Astrocyte (in vitro differentiated cells and primary cell): ENCODE results near the gene PRSS21. TPM values are rescaled to one million over a fixed set of nuclear protein-coding genes. Genes with fewer than 3 reads are reported as not detected.

ENCODE experiments used
- DNase-seq: peaks from one replicate; pipeline ENCODE4 v3.0.0-alpha.2; 2010; ENCODE audit warnings: low read depth
- FAIRE-seq: peaks from 2 replicates; lab custom pipeline; 2011; peaks lifted over from hg19 to GRCh38; lab: Jason Lieb, UNC
- H2AFZ ChIP-seq: 2 replicates; pipeline ENCODE4 v1.6.0; 2012; ENCODE audit warnings: low read depth, low read length, inconsistent platforms
- H3K27ac ChIP-seq: 2 replicates; pipeline ENCODE4 v1.5.1; 2011; ENCODE audit warnings: low read depth, low read length, inconsistent platforms
- H3K27me3 ChIP-seq: 2 replicates; pipeline ENCODE4 v1.6.0; 2011; ENCODE audit warnings: low read length, inconsistent platforms; ENCODE audit not compliant: insufficient read depth
- H3K36me3 ChIP-seq: 2 replicates; pipeline ENCODE4 v1.5.1; 2011; ENCODE audit warnings: low read length, inconsistent platforms; ENCODE audit not compliant: insufficient read depth
- H3K4me1 ChIP-seq: 2 replicates; pipeline ENCODE4 v1.5.1; 2011; ENCODE audit warnings: low read length, inconsistent platforms; ENCODE audit not compliant: insufficient read depth
- H3K4me2 ChIP-seq: 2 replicates; pipeline ENCODE4 v1.6.0; 2012; ENCODE audit warnings: low read length, inconsistent platforms
- H3K4me3 ChIP-seq: 2 replicates; pipeline ENCODE4 v1.5.1; 2011; ENCODE audit warnings: low read depth, mild to moderate bottlenecking, low read length, inconsistent platforms; ENCODE audit not compliant: insufficient read depth
- H3K79me2 ChIP-seq: 2 replicates; pipeline ENCODE4 v1.6.0; 2012; ENCODE audit warnings: mild to moderate bottlenecking, low read length, inconsistent platforms; ENCODE audit not compliant: insufficient read depth
- H3K9ac ChIP-seq: 2 replicates; pipeline ENCODE4 v1.6.0; 2012; ENCODE audit warnings: mild to moderate bottlenecking, low read length, inconsistent platforms
- H3K9me3 ChIP-seq: 2 replicates; pipeline ENCODE4 v1.5.1; 2012; ENCODE audit warnings: low read depth, mild to moderate bottlenecking, low read length, inconsistent platforms; ENCODE audit not compliant: insufficient read depth
- H4K20me1 ChIP-seq: 2 replicates; pipeline ENCODE4 v1.6.0; 2012; ENCODE audit warnings: low read length, inconsistent platforms; ENCODE audit not compliant: insufficient read depth
- H3K27ac Mint-ChIP-seq: one replicate; pipeline ENCODE4 v1.8.0; 2021; ENCODE audit warnings: mild to moderate bottlenecking, mixed read lengths; ENCODE audit not compliant: unreplicated experiment
- H3K27me3 Mint-ChIP-seq: one replicate; pipeline ENCODE4 v1.8.0; 2021; ENCODE audit warnings: low read depth, mixed read lengths; ENCODE audit not compliant: unreplicated experiment
- H3K36me3 Mint-ChIP-seq: one replicate; pipeline ENCODE4 v1.8.0; 2021; ENCODE audit warnings: low read depth, mixed read lengths; ENCODE audit not compliant: unreplicated experiment
- H3K4me1 Mint-ChIP-seq: one replicate; pipeline ENCODE4 v1.8.0; 2021; ENCODE audit warnings: low read depth, mixed read lengths; ENCODE audit not compliant: unreplicated experiment
- H3K4me3 Mint-ChIP-seq: one replicate; pipeline ENCODE4 v1.8.0; 2021; ENCODE audit warnings: mild to moderate bottlenecking, moderate library complexity, mixed read lengths; ENCODE audit not compliant: unreplicated experiment
- H3K9me3 Mint-ChIP-seq: one replicate; pipeline ENCODE4 v1.8.0; 2021; ENCODE audit warnings: mild to moderate bottlenecking, mixed read lengths; ENCODE audit not compliant: unreplicated experiment
- EZH2 ChIP-seq: IDR thresholded peaks from 2 replicates; pipeline ENCODE4 v1.6.1; 2012; ENCODE audit warnings: mild to moderate bottlenecking, low read length, inconsistent platforms; ENCODE audit not compliant: insufficient read depth
- total RNA-seq: library from RNA; stranded (reverse); gene quantifications from 2 replicates; pipeline ENCODE4 v1.2.1, GENCODE V29; 2021
- TF ChIP-seq, protein P1 (sequence below): IDR thresholded peaks from 2 replicates; pipeline ENCODE4 v1.5.1; 2011; ENCODE audit warnings: low read depth, mild to moderate bottlenecking, inconsistent platforms, low read length, moderate library complexity; ENCODE audit not compliant: insufficient read depth

The PRSS21 gene
- total RNA-seq, 1 donor from 2014 or later, result not detected

GRCh38 chr16:2827831-2828520 lies 10.9 kb downstream of the PRSS21 start:
- FAIRE-seq, result no peak
- Histone ChIP-seq H3K79me2 (no peaks in the 10 kb centered on the region), H3K9me3 (no peaks in the 10 kb centered on the region), H4K20me1 (no peaks in the 10 kb centered on the region), H3K36me3 (no peaks in the 10 kb centered on the region), H3K9ac (no peak overlapping the region), H3K4me3 (no peak overlapping the region), H3K4me2 (no peak overlapping the region), H3K27me3 (peaks cover 3% of the 10 kb centered on the region), H2AFZ (no peak overlapping the region), H3K27ac (no peak overlapping the region), H3K4me1 (peaks cover 4% of the 10 kb centered on the region)
- DNase-seq, result no peak
- peaks cover 2% of the 10 kb centered on the region for H3K9me3 Mint-ChIP-seq
- H3K4me1 Mint-ChIP-seq, result peaks cover 7% of the 10 kb centered on the region
- H3K4me3 Mint-ChIP-seq, result no peak overlapping the region
- H3K36me3 Mint-ChIP-seq, result peaks cover 1% of the 10 kb centered on the region
- no peak overlapping the region for H3K27ac Mint-ChIP-seq
- TF ChIP-seq EZH2, result no peak
- TF ChIP-seq, protein P1, sequence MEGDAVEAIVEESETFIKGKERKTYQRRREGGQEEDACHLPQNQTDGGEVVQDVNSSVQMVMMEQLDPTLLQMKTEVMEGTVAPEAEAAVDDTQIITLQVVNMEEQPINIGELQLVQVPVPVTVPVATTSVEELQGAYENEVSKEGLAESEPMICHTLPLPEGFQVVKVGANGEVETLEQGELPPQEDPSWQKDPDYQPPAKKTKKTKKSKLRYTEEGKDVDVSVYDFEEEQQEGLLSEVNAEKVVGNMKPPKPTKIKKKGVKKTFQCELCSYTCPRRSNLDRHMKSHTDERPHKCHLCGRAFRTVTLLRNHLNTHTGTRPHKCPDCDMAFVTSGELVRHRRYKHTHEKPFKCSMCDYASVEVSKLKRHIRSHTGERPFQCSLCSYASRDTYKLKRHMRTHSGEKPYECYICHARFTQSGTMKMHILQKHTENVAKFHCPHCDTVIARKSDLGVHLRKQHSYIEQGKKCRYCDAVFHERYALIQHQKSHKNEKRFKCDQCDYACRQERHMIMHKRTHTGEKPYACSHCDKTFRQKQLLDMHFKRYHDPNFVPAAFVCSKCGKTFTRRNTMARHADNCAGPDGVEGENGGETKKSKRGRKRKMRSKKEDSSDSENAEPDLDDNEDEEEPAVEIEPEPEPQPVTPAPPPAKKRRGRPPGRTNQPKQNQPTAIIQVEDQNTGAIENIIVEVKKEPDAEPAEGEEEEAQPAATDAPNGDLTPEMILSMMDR, result no peak
- H3K27me3 Mint-ChIP-seq, result peaks cover 8% of the 10 kb centered on the region

GRCh38 chr16:2828521-2828840 lies 11.4 kb downstream of the PRSS21 start:
- TF ChIP-seq, protein P1, result no peak
- no peak for TF ChIP-seq EZH2
- peaks cover 7% of the 10 kb centered on the region for H3K4me1 Mint-ChIP-seq
- peaks cover 3% of the 10 kb centered on the region for H3K27me3 ChIP-seq
- peaks cover 4% of the 10 kb centered on the region for H3K4me1 ChIP-seq
- H3K27ac Mint-ChIP-seq, result no peak overlapping the region
- H3K27me3 Mint-ChIP-seq, result peaks cover 8% of the 10 kb centered on the region
- H3K9ac ChIP-seq, result no peak overlapping the region
- no peak overlapping the region for H2AFZ ChIP-seq
- H3K4me3 ChIP-seq, result no peak overlapping the region
- no peak overlapping the region for H3K4me3 Mint-ChIP-seq
- H3K36me3 ChIP-seq, result no peaks in the 10 kb centered on the region
- FAIRE-seq (no peak), DNase-seq (no peak)
- H3K27ac ChIP-seq, result no peak overlapping the region
- peaks cover 1% of the 10 kb centered on the region for H3K36me3 Mint-ChIP-seq
- no peaks in the 10 kb centered on the region for H3K9me3 ChIP-seq
- H3K4me2 ChIP-seq, result no peak overlapping the region
- H3K79me2 ChIP-seq, result no peaks in the 10 kb centered on the region
- H4K20me1 ChIP-seq, result no peaks in the 10 kb centered on the region
- H3K9me3 Mint-ChIP-seq, result peaks cover 2% of the 10 kb centered on the region

GRCh38 chr16:2828876-2829430 lies 11.9 kb downstream of the PRSS21 start:
- DNase-seq, result no peak
- H3K9me3 Mint-ChIP-seq, result peaks cover 2% of the 10 kb centered on the region
- no peak overlapping the region for H3K4me3 Mint-ChIP-seq
- Histone ChIP-seq H3K27ac (no peak overlapping the region), H3K9ac (no peak overlapping the region), H3K27me3 (peaks cover 3% of the 10 kb centered on the region), H3K4me3 (no peak overlapping the region), H3K79me2 (no peaks in the 10 kb centered on the region), H2AFZ (no peak overlapping the region), H3K4me1 (peaks cover 4% of the 10 kb centered on the region), H4K20me1 (no peaks in the 10 kb centered on the region), H3K4me2 (no peak overlapping the region), H3K9me3 (no peaks in the 10 kb centered on the region), H3K36me3 (no peaks in the 10 kb centered on the region)
- TF ChIP-seq, protein P1, result no peak
- TF ChIP-seq EZH2, result no peak
- peaks cover 7% of the 10 kb centered on the region for H3K4me1 Mint-ChIP-seq
- no peak for FAIRE-seq
- no peak overlapping the region for H3K27ac Mint-ChIP-seq
- peaks cover 8% of the 10 kb centered on the region for H3K27me3 Mint-ChIP-seq
- H3K36me3 Mint-ChIP-seq, result peaks cover 1% of the 10 kb centered on the region
